SK-N-SH (cell line): Measurements from ENCODE around the gene MTCL1. TPM values are rescaled to one million over a fixed set of nuclear protein-coding genes. Genes with fewer than 3 reads are reported as not detected.

Experiments
- CTCF ChIA-PET: fragments of 300-600, 350-600 bp; formaldehyde crosslinking; extraction: SDS; loops from one replicate; lab custom pipeline; 2021; lab: Yijun Ruan, JAX
- POLR2A ChIA-PET: fragments of 350-600 bp; sonication (Branson Sonifier 250); formaldehyde crosslinking; extraction: SDS; loops from one replicate; lab custom pipeline; 2020; ENCODE audit warnings: antibody characterized with exemption, inconsistent platforms; lab: Yijun Ruan, JAX
- DNase-seq: peaks from one replicate; pipeline ENCODE4 v3.0.0; 2012
- H2AFZ ChIP-seq: fragments of 200-600 bp; sonication (generic); 2 replicates; pipeline ENCODE4 v1.8.1; 2016; ENCODE audit warnings: antibody characterized with exemption, mild to moderate bottlenecking, low read depth
- H3F3A ChIP-seq: fragments of 200-600 bp; sonication (generic); replicated peaks from 2 replicates; pipeline ENCODE3; 2016; ENCODE audit warnings: antibody characterized with exemption, mild to moderate bottlenecking; ENCODE audit not compliant: insufficient read depth
- H3K27ac ChIP-seq, 2 experiments: fragments of 200-500 bp in 1 of 2; fragments of 200-600 bp in 1 of 2; sonication (Bioruptor generic) in 1 of 2; sonication (generic), shearing (Covaris generic) in 1 of 2; 2 replicates each; pipeline versions ENCODE4 v1.5.1 to v1.6.1; 2014 to 2016; ENCODE audit warnings: low read depth in 2 of 2, inconsistent platforms in 1 of 2, low read length in 1 of 2, mild to moderate bottlenecking in 1 of 2, mixed read lengths in 1 of 2
- H3K27me3 ChIP-seq: fragments of 200-600 bp; sonication (generic), shearing (Covaris generic); 2 replicates; pipeline ENCODE4 v1.6.1; 2016; ENCODE audit warnings: mixed run types; ENCODE audit not compliant: insufficient read depth
- H3K36me3 ChIP-seq, 2 experiments: fragments of 200-500 bp in 1 of 2; fragments of 200-600 bp in 1 of 2; sonication (Bioruptor generic) in 1 of 2; sonication (generic) in 1 of 2; replicated peaks in 1 of 2; 2 replicates each; pipeline versions ENCODE3 to v1.5.1; 2014 to 2016; ENCODE audit warnings: low read length in 1 of 2, mild to moderate bottlenecking in 1 of 2; ENCODE audit not compliant: insufficient read depth in 2 of 2, control insufficient read depth in 1 of 2
- H3K4me1 ChIP-seq, 2 experiments: fragments of 200-500 bp in 1 of 2; fragments of 200-600 bp in 1 of 2; sonication (Bioruptor generic) in 1 of 2; sonication (generic), shearing (Covaris generic) in 1 of 2; 2 replicates each; pipeline versions ENCODE4 v1.5.1 to v1.6.1; 2014 to 2016; ENCODE audit warnings: low read depth in 1 of 2, low read length in 1 of 2, mixed run types in 1 of 2; ENCODE audit not compliant: insufficient read depth in 2 of 2, control insufficient read depth in 1 of 2
- H3K4me2 ChIP-seq: fragments of 200-600 bp; sonication (generic), shearing (Covaris generic); 2 replicates; pipeline ENCODE4 v1.6.1; 2017; ENCODE audit warnings: mixed run types
- H3K4me3 ChIP-seq, 2 experiments: fragments of 200-500 bp in 1 of 2; fragments of 200-600 bp in 1 of 2; sonication (Bioruptor generic) in 1 of 2; sonication (generic), shearing (Covaris generic) in 1 of 2; 2 replicates each; pipeline versions ENCODE4 v1.5.1 to v1.8.1; 2014 to 2016; ENCODE audit warnings: low read depth in 2 of 2, inconsistent platforms in 1 of 2, low read length in 1 of 2, mild to moderate bottlenecking in 1 of 2, mixed read lengths in 1 of 2, moderate library complexity in 1 of 2
- H3K79me2 ChIP-seq: fragments of 200-600 bp; sonication (generic); 2 replicates; pipeline ENCODE4 v1.8.1; 2017; ENCODE audit warnings: mild to moderate bottlenecking; ENCODE audit not compliant: insufficient read depth
- H3K9ac ChIP-seq: fragments of 200-600 bp; sonication (generic); 2 replicates; pipeline ENCODE4 v1.6.1; 2017; ENCODE audit warnings: mixed run types
- H3K9me2 ChIP-seq: fragments of 200-600 bp; sonication (generic); 2 replicates; pipeline ENCODE4 v1.6.1; 2017; ENCODE audit warnings: mixed run types
- H3K9me3 ChIP-seq: fragments of 200-600 bp; sonication (generic); 2 replicates; pipeline ENCODE4 v1.6.1; 2017; ENCODE audit warnings: mixed run types, mild to moderate bottlenecking, moderate library complexity
- H4K20me1 ChIP-seq: fragments of 200-600 bp; sonication (generic); 2 replicates; pipeline ENCODE4 v1.6.1; 2017; ENCODE audit warnings: mild to moderate bottlenecking, mixed run types; ENCODE audit not compliant: insufficient read depth
- CHD2 ChIP-seq: fragments of 150-350 bp; IDR thresholded peaks from 2 replicates; pipeline ENCODE4 v1.6.1; 2018; ENCODE audit warnings: low read length; ENCODE audit not compliant: partially characterized antibody
- ELF1 ChIP-seq: IDR thresholded peaks from 2 replicates; pipeline ENCODE4 v1.4.0; 2012
- EZH2phosphoT487 ChIP-seq: fragments of 200-600 bp; sonication (generic); IDR thresholded peaks from 2 replicates; pipeline ENCODE4 v1.6.1; 2017; ENCODE audit warnings: low read depth, mixed run types, mild to moderate bottlenecking, antibody characterized with exemption, moderate library complexity, borderline replicate concordance
- GABPA ChIP-seq: IDR thresholded peaks from 2 replicates; pipeline ENCODE4 v1.4.0; 2012; ENCODE audit warnings: low read depth, mild to moderate bottlenecking
- JUND ChIP-seq: IDR thresholded peaks from 2 replicates; pipeline ENCODE4 v1.4.0; 2012
- MEF2A ChIP-seq: IDR thresholded peaks from 2 replicates; pipeline ENCODE4 v1.4.0; 2012; ENCODE audit warnings: low read depth, borderline replicate concordance
- MXI1 ChIP-seq: IDR thresholded peaks from 2 replicates; pipeline ENCODE4 v1.6.1; 2012; ENCODE audit warnings: mild to moderate bottlenecking, low read depth, low read length, improper control_type of control experiment
- RAD21 ChIP-seq: IDR thresholded peaks from 2 replicates; pipeline ENCODE4 v1.6.1; 2012; ENCODE audit warnings: mild to moderate bottlenecking, low read length
- RCOR1 ChIP-seq: fragments of 150-350 bp; IDR thresholded peaks from 2 replicates; pipeline ENCODE4 v1.6.1; 2017; ENCODE audit warnings: antibody characterized with exemption, low read length
- RXRA ChIP-seq: IDR thresholded peaks from 2 replicates; pipeline ENCODE4 v1.4.0; 2012; ENCODE audit warnings: low read depth, mild to moderate bottlenecking, borderline replicate concordance
- SIN3A ChIP-seq: IDR thresholded peaks from 2 replicates; pipeline ENCODE4 v1.6.1; 2012; ENCODE audit warnings: low read depth, mild to moderate bottlenecking, low read length, moderate library complexity, borderline replicate concordance
- TAF1 ChIP-seq: IDR thresholded peaks from 2 replicates; pipeline ENCODE4 v1.6.1; 2012; ENCODE audit warnings: low read depth, mild to moderate bottlenecking, low read length, moderate library complexity, borderline replicate concordance
- TCF12 ChIP-seq: IDR thresholded peaks from 2 replicates; pipeline ENCODE4 v1.4.0; 2012
- TEAD4 ChIP-seq: IDR thresholded peaks from 2 replicates; pipeline ENCODE4 v1.4.0; 2012; ENCODE audit warnings: mild to moderate bottlenecking, borderline replicate concordance; ENCODE audit not compliant: insufficient read depth
- WGBS: methylation state at CpG from one replicate; pipeline ENCODE4 v1.1.6; 2017; ENCODE audit warnings: low lambda C conversion rate; 5-methylcytosine and 5-hydroxymethylcytosine counted together
- polyA plus RNA-seq, 3 experiments: library from polyadenylated mRNA; depleted of rRNA; stranded (reverse); fragments of >200 nt; gene quantifications; 2 replicates each; pipeline ENCODE4 v1.2.3, GENCODE V29; 2012
- TF ChIP-seq, protein P1 (sequence below): IDR thresholded peaks from 2 replicates; pipeline ENCODE4 v1.4.0; 2012; ENCODE audit warnings: low read depth
- TF ChIP-seq, protein P2 (sequence below): fragments of 150-350 bp; IDR thresholded peaks from 2 replicates; pipeline ENCODE4 v1.6.1; 2016; ENCODE audit warnings: mild to moderate bottlenecking, low read depth, low read length
- TF ChIP-seq, protein P3 (sequence below): IDR thresholded peaks from 2 replicates; pipeline ENCODE4 v1.6.1; 2012; ENCODE audit warnings: mild to moderate bottlenecking, low read depth, low read length, moderate library complexity

The MTCL1 gene
- polyA plus RNA-seq, 1 of the 3 experiments (the other 2 are of a cell fraction), result 33.5 TPM

DNA sequence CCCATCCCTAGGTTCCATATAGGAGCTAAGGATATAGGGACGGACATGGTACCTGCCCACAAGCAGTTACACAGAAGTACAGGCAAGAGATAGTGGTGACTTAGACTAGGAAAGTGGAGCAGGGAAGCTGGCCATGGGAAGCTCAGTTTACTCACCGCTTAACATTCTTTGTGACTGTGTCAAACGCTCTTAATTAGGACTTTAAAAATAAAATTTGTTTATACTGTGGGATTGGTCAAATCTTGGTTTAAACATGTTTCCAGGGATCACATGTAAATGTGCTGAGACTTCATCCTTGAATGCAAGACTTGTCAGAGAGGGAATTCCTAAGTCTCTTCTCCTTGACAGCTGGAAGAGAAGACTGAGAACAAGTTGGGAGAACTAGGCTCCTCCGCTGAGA, 107.3 kb downstream of the MTCL1 start:
- Histone ChIP-seq H3K9ac (no peak overlapping the region), H3K4me2 (no peak overlapping the region), H3K9me2 (no peaks in the 10 kb centered on the region), H3K36me3 (peaks cover 27 to 53% of the 10 kb centered on the region in 2 experiments), H3F3A (peaks cover 6% of the 10 kb centered on the region), H3K27ac (no peak overlapping the region), H3K9me3 (no peaks in the 10 kb centered on the region), H3K4me3 (no peak overlapping the region), H2AFZ (no peak overlapping the region), H4K20me1 (no peaks in the 10 kb centered on the region), H3K79me2 (no peaks in the 10 kb centered on the region), H3K27me3 (no peaks in the 10 kb centered on the region), H3K4me1 (peaks cover 4 to 14% of the 10 kb centered on the region in 2 experiments)
- CTCF ChIA-PET, result interaction anchor here (1.0 kb wide), 2 partner anchors 11 to 116 kb away, joined by 3 read pairs; no protein-coding TSS in a partner anchor
- TF ChIP-seq MEF2A (no peak), MXI1 (no peak), TEAD4 (no peak), EZH2phosphoT487 (no peak), TCF12 (no peak), RAD21 (no peak), TAF1 (no peak), RXRA (no peak), ELF1 (no peak), RCOR1 (no peak), CHD2 (no peak), SIN3A (no peak), JUND (no peak), GABPA (no peak)
- TF ChIP-seq, protein P1, sequence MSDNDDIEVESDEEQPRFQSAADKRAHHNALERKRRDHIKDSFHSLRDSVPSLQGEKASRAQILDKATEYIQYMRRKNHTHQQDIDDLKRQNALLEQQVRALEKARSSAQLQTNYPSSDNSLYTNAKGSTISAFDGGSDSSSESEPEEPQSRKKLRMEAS, result no peak
- TF ChIP-seq, protein P2, sequence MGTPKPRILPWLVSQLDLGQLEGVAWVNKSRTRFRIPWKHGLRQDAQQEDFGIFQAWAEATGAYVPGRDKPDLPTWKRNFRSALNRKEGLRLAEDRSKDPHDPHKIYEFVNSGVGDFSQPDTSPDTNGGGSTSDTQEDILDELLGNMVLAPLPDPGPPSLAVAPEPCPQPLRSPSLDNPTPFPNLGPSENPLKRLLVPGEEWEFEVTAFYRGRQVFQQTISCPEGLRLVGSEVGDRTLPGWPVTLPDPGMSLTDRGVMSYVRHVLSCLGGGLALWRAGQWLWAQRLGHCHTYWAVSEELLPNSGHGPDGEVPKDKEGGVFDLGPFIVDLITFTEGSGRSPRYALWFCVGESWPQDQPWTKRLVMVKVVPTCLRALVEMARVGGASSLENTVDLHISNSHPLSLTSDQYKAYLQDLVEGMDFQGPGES, result no peak
- TF ChIP-seq, protein P3, sequence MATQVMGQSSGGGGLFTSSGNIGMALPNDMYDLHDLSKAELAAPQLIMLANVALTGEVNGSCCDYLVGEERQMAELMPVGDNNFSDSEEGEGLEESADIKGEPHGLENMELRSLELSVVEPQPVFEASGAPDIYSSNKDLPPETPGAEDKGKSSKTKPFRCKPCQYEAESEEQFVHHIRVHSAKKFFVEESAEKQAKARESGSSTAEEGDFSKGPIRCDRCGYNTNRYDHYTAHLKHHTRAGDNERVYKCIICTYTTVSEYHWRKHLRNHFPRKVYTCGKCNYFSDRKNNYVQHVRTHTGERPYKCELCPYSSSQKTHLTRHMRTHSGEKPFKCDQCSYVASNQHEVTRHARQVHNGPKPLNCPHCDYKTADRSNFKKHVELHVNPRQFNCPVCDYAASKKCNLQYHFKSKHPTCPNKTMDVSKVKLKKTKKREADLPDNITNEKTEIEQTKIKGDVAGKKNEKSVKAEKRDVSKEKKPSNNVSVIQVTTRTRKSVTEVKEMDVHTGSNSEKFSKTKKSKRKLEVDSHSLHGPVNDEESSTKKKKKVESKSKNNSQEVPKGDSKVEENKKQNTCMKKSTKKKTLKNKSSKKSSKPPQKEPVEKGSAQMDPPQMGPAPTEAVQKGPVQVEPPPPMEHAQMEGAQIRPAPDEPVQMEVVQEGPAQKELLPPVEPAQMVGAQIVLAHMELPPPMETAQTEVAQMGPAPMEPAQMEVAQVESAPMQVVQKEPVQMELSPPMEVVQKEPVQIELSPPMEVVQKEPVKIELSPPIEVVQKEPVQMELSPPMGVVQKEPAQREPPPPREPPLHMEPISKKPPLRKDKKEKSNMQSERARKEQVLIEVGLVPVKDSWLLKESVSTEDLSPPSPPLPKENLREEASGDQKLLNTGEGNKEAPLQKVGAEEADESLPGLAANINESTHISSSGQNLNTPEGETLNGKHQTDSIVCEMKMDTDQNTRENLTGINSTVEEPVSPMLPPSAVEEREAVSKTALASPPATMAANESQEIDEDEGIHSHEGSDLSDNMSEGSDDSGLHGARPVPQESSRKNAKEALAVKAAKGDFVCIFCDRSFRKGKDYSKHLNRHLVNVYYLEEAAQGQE, result no peak
- POLR2A ChIA-PET, result no interaction called here
- WGBS, result 97% methylated on average over 4 of the region's 4 CpGs
- no peak for DNase-seq
